Caki2 (cell line): Measurements from ENCODE around the gene DPY19L1. TPM values are rescaled to one million over a fixed set of nuclear protein-coding genes. Genes with fewer than 3 reads are reported as not detected.
A peak's percentile ranks its signal among the peaks of the same experiment; 100 is the strongest.
"Not testable (repeated sequence)": the region's sequence is repeated elsewhere in the genome, so short reads cannot be mapped to it uniquely, and the experiment has no call there.

ENCODE experiments used
- DNase-seq: peaks from one replicate; pipeline ENCODE4 v3.0.0-alpha.2; 2015; ENCODE audit warnings: low read depth
- in situ Hi-C: cut with HindIII; loops from 2 replicates; pipeline ENCODE4 v1.10.0; 2016; ENCODE audit warnings: low sequenced_read_pairs, low pct_unique_long_range_greater_than_20kb, mixed read lengths
- total RNA-seq: library from RNA; depleted of rRNA; stranded (reverse); fragments of >200 nt; shearing (Covaris generic); gene quantifications from 2 replicates; pipeline ENCODE4 v1.2.3, GENCODE V29; 2014; ENCODE audit warnings: low replicate concordance

DPY19L1 gene
- total RNA-seq, 1 experiment from 2014 or later: 34.7 TPM

DNA sequence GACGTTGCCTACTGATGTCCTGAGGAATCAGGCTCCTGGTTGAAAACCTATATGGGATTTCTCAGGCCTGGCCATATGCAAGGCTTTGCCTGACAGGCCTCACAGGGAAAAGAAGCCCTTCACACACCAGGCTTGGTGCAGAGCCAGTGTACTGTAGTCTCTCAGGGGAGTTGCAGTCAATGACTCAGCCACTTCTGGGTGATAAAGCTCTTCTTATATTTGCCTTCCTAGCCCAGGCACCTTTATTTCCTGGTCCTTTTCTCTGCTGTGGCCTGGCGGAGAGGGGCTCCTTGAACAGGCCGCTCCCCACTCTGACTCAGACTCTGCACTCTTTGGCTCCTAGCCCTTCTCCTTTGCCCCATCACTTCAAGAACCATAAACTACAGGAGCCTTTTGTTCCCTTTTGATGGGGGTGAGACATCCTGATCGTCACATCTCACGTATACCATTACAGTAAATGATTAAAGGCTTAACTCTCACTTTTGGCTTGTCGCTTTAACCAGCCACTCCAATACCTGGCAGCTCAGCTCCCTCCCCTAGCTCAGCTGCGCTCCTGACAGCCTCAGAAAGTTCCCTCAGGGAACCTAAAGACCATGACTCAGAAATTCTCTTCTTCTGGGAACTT is 33.5 kb downstream of the DPY19L1 start:
- peak; percentile 99 for DNase-seq
- in situ Hi-C loops: no loop called here

DNA sequence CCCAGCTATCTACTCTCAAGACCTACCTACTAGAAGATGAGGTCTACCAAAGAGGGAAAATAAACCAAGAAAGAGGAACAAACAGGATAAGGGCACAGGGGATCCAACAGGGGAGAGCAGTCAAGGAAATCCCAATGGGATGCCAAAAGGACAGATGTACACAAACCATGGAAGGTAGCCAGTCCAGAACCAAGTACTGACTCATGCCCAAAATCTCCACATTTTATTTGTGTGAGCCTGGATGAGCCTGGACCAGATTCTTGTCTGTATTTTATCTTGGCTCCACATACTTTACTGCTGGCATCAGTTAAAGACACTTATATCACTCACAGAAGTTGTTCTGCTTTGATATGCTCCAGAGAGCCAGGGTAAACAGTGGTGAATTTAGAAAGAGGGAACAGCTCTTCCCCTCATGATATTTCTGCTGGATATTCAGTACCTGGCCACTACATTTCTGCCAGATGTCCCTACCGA is 34.1 kb downstream of the DPY19L1 start:
- DNase-seq, in situ Hi-C loops: not testable (repeated sequence)

DNA sequence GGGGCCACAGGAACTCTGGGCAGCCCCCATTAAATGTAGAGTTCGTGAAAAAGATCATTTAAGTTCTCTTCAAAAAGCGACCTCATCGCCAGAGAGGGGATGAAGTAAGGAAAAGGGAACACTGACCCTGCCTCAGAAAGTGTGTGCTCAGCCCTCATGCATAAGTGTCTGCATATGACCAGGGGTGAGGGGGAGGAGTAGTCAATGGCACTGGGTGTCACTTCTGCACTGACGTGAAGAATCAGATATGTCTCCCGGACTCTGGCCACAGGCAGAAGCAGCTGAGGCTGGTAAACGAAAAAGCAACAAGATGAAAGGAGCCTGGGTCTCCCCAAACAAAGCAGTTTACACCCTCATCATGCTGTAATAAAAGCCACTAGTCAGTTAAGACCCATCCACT is 39.0 kb downstream of the DPY19L1 start:
- DNase-seq, in situ Hi-C loops: not testable (repeated sequence)

DNA sequence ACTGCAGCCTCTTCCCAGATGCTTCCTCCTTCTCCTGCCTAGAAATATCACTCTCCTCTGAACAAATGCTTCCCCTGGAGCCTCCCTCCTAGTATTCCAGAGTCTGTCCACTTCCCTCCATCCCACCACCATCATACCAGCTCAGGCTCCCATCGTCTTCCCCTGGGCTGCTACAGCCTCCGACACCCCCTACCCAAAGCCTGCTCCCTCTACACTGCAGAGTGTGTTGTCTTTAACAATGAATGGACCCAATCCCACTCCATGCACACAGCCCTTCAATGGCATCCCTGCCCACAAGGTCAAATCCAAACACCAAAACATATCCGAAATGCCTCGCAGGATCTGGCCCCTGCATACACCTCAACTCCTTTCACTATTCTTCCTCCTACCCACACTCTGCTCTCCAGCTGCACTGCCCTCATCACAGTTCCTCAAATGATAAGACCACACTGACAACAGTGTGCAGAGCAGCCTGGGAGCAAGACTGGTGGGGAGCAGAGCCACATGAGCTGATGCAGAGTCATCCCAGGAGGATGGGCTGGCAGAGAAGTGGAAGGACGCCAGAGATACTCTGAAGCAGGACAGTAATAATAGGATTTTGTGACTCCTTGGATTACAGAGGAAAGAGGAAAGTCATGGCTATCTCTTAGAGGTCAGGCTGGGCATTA is 40.7 kb downstream of the DPY19L1 start:
- in situ Hi-C loops, DNase-seq: not testable (repeated sequence)

DNA sequence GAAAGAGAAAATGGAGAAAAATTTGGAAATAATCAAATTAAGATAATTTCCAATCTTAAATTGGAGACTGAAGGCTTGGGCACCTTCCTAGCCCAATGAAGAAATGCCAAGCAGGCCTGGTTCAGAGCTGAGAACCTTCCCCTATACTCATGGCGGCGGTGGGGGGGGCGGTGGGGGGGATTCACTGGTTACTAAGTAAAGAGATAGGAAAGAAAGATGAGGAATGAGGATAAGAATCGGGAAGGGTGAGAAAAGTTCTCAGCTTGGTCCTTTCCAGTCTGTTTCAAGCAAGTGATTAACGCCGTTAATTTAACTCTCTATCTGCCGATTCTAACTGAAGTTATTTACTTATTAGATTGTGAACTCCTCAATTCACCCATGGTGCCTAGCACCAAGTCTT is 41.5 kb downstream of the DPY19L1 start:
- no peak for DNase-seq
- in situ Hi-C loops: no loop called here

DNA sequence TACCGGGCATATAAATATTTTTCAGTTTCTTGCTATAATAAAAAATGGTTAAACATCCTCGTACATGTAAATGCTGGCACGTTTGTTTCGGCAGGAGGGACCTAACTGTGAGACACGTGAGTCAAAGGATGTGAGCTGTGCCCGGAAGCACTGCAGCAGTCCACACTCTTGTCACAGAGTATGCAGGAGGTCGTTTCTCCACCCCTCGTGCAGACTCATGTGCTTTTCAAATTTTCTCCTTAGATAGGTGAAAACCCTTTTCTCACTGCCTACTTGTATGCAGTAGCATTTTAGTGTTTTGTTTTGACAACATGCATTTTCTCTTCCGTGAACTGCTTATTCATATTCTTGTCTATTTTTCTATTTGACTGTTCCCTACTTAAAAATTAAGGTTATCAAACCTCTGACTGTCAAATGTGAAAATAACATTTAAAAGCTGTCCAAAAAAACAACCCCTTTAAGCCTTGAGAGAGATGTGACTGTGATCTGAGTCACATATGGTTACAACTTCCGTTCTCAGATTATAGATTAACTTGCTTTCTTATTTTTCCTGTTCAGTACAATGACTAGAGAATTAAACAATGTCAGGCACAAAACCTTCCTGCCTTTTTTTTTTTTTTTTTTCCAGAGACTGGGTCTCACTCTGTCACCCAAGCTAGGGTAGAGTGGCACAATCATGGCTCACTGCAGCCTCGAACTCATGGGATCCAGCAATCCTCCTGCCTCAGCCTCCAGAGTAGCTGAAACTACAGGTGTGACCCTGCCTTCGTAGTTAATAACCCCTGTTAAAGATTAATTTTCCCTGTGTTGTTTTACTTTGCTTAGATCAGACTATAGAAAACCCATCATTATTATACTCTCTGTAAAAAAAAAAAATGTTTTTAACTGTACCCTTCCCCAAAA is 45.1 kb downstream of the DPY19L1 start:
- peak; percentile 85 for DNase-seq
- in situ Hi-C loops: no loop called here

DNA sequence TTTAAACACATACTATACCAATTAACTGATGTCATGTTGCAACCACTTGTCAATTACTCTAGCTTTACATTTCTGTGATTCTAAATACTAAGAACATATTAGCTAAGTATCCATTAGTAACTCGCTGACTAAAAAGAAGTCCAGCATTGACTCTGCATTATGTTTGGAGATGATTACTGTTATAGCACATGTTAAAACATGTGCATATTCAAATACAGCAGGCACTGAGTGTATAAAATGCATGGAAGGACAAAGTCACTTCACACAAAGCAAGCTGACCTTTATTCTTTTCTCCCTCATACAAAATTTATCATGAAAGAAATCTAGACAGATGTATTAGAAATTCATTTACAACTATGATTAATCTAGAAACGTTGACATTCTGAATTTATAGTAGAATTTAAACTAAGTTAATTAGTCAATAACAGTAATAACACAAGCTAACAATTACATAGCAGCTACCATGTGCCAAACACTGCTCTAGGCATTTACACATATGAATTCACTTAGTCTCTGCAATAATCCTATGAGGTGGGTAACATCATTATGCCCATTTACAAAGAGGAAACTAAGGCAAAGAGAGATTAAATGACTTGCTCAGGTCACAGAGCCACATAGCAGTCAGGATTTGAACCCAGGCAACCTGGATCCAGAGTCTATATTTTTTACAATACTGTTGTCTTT is 48.7 kb downstream of the DPY19L1 start:
- DNase-seq, in situ Hi-C loops: not testable (repeated sequence)

DNA sequence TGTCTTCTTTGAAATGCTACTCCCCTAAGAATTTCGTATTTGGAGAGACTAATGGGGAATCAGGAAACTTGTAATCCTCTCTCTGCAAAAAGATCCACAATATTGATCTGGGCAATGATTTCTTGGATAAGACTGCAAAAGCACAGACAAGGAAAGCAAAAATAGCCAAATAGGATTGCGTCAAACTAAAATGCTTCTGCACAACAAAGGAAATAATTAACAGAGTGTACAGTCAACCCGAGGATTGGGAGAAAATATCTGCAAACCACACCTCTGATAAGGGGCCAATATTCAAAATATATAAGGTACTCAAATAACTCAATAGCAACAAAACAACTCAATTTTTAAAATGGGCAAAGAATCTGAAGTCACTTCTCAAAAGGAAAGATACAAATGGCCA is 52.1 kb downstream of the DPY19L1 start:
- DNase-seq, in situ Hi-C loops: not testable (repeated sequence)

DNA sequence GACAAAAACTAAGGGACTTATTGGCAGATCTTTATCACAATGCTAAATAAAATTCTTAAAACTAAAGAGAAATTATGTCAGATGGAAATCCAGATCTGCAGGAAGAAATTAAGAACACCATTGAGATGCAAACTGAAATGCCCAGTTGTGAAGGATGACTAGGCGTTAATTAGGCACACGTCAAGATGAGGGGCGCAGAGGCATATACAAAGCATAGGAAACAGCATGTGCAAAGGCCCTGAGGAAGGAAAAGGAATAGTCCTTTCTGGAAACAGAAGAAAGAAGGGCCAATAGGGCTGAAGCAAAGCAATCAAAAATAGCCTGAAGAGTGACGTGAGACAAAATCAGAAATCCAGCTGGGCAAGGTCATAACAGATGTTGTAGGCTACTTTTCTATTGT is 53.1 kb downstream of the DPY19L1 start:
- DNase-seq, in situ Hi-C loops: not testable (repeated sequence)

DNA sequence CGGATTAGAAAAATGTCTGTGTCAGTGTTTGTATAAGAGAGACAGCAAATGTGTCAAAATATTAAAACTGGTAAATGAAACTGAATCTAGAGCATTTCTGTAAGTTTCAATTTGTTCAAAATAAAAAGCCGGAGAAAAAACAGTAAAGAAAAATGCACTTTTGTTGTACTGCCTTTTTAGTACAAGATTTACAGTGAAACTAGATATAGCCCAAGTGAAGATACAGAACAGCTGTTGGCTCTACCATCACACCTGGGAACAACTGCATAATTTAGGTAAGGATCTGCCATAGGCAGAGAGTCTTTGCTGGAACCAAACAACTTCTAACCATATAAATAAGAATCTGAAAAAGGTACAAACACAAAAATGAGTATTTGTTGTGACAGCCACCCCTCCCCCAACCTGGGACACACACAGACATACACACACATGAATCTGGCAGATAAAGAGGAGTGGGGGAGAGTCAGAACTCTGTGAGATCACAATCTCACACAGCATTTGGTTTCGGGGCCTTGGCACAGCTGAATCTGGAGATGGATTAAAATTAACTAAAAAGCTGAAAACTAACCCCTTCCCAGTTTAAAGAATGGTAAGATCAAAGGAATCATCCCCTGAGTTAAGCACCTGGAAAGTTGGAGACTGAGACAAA is 54.8 kb downstream of the DPY19L1 start:
- DNase-seq: no peak
- in situ Hi-C loops: no loop called here

DNA sequence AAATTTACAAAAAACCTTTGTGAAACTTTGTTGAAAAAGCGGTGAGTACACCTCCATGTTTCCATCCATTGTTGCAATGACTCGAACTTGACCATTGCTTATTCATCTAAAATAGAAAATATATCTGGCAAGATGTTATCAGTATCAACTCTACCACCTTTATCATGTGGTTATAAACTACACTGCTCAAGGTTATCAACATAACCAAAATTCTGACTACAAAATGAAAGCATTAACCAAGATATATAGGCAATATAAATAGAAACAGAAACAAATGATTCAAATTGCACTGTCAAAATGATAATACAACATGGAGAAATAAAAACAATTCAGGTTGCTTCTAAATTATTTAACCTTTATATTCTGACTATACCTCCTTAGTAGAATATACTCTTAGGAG is 58.2 kb downstream of the DPY19L1 start:
- DNase-seq, in situ Hi-C loops: not testable (repeated sequence)

DNA sequence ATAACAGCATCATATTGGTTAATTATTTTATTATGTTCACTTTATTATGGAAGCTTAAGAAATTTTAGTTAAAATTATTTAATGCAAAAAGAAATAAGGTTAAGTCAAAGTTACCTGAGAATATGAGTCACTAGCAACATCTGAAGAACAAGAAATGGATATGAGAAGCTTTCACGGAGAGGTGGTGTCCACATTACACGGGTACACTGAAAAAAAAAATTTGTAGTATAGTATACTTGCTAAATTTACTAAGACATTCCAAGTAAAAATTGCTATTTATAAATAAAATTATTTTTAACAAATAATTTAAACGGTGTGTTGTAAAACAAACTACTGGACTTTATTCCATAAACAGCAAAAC is 63.9 kb downstream of the DPY19L1 start:
- no peak for DNase-seq
- in situ Hi-C loops: no loop called here

DNA sequence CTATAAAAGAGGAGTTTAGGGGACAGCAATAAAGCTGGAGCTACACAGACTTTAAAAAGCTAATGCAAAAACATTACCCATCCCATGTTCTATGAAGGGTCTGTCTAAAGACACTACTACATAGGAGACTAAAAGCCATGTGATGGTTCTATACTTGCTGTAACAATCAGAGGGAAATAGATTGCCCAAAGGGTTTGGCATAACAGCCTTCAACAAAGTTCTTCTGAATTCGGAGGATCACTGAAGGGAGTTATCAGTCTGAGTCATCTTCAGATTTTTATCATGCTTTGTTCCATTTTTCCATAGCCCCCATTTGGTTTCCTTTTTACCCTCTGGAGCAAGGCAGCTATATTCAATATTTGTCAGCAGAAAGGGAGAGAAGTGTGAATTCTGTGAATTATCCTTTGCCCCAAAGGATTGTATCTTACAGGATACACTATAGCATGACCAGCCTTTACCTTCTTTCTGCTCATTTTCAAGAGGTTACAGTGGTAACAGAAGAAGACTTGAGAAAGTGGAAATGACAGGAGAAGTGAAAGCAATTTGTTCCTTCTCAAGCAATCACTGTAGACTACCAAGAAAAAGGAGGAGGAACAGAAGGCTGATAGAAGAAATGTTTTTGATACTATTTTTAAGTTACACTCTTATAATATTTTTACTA is 64.4 kb downstream of the DPY19L1 start:
- in situ Hi-C loops, DNase-seq: not testable (repeated sequence)

DNA sequence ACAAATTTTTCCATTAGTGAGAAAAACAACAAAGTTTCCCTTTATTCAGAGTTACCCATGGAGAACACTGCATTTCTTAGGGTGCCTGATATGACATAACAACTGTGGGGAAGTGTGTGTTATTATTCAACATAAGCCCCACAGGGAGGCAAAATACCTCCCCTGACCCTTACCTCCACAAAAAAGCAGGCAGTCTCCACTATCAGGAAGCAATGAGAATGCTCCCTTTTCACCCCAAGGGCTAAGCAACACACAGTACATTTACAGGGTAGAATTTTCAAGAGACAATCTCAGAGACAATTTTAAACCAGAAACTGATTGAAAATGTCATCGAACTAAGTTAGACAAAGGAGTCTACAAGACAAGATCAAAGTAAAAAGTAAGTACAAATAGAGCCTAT is 69.5 kb downstream of the DPY19L1 start:
- in situ Hi-C loops: not testable (repeated sequence)

DNA sequence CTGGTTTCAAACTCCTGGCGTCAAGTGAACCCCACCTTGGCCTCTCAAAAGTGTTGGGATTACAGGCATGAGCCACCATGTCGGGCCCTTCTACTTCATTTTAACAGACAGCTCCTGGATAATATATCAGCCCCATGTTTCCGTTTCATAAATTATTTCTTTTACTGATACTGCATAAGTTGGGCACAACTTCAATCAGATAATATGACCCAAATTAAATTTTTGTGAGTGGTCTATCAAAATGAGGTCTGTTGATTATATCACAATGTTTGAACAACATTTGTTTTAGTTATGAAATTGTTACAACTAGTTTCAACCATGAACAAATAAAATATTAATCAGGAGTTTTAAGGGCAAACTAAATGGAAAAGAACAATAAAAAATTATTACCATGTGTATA is 70.8 kb downstream of the DPY19L1 start:
- DNase-seq, in situ Hi-C loops: not testable (repeated sequence)

More for the DNA sequence above, 69.5 kb downstream of the DPY19L1 start:
- not testable (repeated sequence) for DNase-seq

DNA sequence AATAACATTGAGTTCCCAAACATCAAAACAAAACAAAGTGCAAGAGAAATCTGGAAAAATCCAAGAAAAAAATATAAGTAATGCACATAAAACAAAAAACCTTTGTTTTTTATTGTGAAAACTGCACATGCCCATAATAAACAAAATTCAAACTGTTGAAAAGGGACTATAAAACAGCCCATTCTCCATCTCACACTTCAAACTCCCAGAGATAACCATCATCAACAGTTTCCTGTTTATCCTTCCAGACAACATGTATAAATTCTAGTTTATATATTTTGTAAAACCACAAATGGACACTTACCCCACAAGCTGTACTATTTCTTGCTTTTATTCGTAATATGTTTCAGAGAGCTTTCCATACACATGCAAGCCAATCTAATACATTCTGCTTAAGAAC is 79.3 kb downstream of the DPY19L1 start:
- in situ Hi-C loops: no loop called here
- DNase-seq: no peak

DNA sequence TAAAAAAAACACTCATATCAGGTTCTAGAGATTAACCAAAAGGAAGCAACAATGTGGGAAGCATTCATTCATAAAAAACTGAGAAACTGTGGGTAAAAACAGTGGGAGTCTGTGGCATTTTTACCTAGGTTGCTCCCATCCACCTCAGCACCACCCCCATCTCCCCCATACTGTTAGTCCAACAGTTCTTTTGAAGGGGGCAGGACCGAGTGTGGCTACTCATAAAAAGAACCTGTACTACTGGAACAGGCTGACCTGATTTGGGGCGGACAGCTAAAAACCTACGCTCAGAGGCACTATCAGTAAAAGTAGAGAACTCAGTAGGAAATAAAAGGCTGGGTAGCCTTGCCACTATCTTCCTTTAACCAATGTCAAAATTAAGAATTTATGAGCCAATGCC is 84.5 kb downstream of the DPY19L1 start:
- DNase-seq: no peak
- in situ Hi-C loops: no loop called here
